ENCODE results near the gene GNB1L.
"Not testable (repeated sequence)": the region's sequence is repeated elsewhere in the genome, so short reads cannot be mapped to it uniquely, and the experiment has no call there.

Gene GNB1L

DNA sequence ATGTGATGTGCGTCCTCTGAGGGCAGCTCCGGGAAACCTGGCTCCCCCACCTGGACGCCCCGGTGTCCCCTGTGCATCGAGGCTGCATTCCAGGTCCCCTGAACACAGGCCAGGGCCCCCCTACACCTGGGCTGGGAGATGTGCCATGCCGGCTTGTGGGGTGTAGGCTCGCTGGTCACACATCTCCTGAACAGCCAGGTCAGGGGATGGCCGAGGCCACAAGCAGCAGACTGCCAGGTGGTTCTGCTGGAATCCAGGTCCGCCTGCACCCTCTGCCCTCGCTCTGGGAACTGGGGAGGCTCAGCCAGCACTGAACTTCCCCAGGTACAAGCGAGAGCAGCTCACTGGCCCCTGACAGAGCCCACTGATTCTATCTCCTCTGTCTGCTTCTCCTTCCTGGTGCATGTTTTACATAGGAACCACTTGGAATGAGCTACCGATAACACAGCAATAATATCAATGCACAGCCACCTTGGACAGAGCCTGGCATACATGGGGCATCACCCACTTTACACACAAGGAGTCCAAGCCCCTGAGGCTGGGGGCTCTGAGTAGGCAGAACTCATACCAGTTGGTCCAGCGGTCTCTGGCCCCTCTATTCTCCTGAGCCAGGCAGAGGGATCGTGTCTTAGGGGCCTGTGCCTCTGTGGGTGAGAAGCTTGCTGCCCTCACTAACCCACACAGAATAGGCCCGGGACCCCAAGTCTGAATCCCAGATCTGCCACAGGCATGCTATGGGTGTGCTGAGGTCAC is 47.3 kb downstream of the GNB1L start:
- no peak for FAIRE-seq

DNA sequence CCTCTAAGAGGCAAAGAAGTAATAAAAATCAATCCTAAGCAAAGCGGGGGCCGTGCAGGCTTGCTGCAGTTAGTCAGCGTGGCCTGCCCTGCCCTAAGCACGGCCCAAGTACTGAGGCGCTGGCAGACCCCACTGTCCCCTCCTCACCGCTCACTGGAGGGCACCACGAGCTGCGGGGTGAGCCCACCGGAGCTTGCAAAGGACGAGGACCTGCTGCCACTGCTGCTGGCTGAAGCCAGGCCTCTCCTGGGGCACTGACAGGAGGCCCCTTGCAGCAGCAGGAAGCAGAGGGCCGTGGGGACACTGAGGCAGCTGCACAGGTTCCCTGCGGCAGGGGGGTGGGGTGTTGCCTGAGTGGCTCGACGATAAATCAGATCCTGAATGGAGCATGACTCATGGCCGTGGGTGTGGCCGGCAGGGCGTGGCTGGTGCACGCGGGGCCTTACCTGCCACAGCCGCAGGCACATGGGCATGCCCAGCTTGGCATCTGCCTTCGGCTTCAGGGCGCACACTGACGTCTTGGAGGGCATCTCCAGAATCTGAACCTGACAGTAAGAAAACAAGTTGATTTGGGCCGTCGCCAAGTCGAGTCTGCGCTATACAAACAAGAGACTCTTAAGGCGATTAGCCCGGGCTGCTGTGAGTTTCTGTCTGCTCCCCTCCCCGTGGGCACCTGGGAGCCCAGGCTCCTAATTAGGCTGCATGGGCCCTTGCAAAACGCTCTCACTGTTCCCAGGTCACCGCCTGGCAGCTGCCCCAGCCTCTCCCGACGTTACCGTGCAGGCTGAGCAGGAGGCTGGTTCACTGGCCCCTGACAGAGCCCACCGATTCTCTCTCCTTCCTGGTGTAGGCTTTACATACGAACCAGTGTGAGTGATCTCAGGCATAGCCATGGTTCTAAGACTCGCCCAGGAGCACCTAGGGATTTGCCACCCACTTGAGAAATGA is 48.2 kb downstream of the GNB1L start:
- no peak for FAIRE-seq

DNA sequence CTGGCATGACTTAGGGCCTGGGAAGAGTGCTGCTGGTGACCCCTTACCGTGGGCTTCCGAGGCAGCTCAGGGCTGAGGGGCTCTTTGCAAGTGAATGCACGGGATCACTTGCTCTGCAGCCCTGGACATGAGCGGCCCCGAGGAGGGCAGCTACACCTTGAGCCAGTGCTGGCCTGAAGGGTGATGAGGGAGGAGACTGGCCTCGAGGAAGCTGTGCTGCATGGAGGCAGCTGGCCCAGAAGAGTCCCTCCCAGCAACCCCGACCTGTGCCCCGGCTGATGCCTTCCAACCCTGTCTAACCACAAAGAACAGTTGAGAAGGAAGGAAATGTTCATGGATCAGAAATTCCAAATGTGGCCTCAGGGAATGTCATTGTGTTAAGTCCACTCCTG is 48.9 kb downstream of the GNB1L start:
- FAIRE-seq = no peak

DNA sequence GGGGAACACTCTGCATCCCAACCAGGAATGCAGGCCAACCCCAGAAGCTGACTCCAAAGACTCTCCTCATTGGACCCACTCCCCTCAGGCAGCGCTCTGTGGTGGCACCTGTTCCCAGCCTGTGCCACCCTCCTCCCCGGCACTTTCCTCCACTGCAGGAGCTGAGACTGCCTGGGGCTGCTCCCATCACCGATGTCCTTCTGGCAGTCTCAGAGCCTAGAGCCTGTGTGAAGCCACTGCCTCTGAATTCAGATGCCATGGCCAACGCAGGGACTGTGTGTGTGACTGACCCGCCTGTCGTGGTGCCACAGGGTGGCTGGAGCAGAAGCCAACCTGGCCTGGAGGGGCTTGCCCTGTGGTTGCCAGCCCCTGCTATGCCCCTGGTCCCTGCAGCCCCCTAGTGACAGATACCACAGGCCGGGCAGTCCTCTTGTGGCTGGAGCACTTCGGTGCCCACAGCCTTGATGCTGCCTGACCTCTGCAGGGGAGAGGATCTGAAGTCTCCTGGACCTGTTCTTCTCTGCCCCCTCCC is 50.9 kb downstream of the GNB1L start:
- FAIRE-seq = no peak

DNA sequence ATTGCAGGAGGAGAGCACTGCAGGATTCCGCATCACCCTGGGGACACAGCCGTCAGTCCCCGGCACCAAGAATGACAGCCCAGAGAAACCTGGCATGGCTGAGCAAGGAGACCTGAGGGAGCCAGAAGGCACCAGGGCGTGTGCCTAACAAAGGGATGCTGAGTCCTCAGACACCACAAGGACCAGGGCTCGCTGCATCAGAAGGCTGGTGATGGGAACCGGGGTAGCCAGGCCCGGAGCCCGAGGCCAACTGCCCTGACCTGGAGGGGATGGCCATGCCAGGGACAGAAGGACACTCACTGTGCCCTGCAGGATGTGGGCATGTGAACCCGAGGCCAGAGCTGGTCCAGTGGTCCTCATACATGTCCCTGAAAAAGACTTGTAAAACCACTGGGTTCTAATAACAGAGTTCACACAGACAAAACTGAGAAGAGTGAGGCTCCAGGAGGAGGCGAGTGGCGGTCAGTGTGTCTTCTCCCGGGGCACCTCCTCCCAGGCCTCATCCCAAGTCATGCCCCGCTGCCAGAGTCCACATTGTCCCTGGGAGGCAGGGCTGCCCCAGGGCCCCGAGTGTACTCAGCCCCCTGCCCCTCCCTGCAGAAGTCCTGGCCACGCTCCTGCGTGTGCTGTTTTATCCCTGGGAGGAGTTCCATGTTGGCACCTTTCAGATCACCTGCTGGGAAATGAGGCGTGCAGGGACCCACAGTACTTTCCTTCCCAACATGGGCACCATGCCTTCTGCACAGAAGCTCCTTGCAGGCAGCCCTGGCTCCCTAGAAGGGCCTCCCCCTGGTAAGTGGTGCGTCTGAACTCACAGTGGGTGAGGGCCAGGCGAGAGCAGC is 51.6 kb downstream of the GNB1L start:
- no peak for FAIRE-seq

DNA sequence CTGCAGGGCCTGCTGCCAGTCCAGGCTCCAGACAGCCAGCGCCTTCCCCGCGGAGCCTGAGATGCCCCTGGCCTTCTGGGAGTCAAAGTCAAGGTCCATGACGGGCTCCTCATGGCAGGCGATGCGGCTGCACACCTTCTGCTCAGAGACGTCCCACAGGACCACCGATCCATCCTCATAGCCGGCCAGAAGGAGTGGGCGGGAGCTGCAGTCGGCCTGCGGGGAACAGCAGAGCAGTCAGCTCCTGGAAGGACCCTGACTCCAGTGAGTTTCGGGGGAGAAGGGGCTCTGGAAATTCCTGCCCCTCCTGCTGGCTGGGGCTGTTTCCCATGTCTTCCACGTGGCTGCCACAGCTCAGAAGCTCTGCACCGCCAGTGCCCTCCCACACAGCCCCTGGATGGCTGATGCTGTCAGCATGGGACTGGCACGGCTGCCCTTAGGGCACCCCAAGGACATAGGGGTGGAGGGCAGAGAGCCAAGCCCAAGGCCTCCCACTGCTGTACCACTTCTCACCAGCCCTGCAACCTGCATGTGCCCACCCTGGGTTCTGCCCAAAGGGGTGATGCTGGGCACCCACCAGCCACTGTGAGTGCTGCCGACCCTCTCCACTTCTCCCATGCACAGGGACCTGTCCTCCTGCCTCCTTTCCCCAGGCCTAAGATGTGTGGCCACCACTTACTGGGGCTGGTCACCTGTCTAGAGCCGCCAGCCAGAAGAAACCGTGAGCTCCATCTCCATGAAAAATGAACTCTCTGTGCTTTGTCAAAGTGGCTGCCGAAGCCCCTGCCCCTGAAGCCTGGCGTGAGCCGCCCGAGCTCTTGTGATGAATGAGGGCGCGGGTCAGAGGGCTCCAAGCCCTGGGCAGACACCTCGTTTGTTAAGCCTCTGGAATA is 52.4 kb downstream of the GNB1L start:
- no peak for FAIRE-seq

DNA sequence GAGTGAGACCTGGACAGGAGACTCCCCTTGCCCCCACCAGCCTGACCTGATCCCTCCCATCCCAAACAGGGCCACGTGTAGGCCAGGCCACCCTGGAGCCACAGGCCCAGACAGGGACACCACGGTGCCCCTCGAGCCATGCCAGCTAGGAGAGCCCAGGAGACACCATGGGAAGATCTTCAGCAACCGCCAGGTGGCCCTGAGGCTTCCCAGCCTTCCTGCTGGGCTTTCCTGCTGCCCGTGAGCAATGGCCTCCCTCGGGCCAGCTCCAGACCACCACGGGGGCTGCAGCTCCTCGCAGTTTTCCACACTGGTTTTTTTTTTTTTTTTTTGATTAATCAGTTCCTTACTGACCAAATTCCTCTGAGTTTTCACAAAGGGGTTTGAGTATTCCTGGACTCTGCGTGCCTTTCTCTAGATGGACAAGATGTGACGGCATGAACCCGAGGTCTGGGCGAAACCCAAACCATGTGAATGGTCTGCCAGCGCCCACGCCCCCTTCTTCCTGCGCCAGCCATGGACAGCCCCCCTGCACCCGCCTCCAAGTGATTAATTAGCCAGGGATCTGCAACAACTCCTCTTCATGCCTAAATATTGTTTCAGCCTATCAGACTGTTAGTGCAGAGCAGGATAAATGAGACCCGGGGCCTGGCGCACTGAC is 53.2 kb downstream of the GNB1L start:
- FAIRE-seq = no peak

DNA sequence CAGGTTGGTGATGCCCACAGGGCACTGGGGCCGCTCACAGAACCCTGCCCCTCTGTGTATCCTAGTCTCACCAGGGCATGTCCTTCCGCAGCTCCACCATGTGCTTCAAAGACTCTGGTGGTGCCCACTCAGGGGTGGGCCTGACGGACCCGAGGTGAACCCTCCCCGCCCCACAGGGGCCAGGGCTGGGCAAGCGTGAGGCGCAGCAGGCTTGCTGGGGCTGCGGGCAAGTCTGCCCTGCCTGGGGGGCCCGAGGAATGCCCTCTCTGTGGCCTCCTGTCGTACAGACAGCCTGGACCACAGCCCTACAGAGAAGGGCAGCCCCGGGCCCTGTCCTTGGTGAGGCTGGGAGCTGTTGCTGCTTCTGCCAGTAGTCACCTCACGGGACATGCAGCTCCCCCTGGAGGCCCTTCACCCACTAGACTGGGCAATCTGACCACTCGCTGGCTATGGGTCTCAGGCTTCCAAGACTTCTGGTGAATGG is 53.9 kb downstream of the GNB1L start:
- no peak for FAIRE-seq

DNA sequence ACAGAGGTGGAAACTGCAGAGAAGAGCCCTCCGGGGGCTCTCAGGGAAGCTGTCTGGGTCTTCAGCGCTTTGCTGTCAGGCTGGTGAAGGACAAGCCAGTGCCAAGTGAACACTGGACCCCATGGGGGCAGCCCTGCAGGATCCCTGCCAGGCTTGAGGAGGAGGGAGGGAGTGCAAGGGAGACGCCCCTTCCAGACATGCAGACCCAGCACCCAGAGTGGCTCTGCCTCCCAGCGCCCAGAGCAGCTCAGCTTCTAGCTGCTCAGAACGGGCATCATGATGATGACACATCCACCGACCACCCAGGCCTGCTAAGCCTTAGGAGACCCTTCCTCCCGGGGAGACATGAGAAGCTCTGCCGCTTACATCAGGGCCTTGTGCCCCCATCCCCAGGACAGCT is 54.4 kb downstream of the GNB1L start:
- FAIRE-seq = no peak

DNA sequence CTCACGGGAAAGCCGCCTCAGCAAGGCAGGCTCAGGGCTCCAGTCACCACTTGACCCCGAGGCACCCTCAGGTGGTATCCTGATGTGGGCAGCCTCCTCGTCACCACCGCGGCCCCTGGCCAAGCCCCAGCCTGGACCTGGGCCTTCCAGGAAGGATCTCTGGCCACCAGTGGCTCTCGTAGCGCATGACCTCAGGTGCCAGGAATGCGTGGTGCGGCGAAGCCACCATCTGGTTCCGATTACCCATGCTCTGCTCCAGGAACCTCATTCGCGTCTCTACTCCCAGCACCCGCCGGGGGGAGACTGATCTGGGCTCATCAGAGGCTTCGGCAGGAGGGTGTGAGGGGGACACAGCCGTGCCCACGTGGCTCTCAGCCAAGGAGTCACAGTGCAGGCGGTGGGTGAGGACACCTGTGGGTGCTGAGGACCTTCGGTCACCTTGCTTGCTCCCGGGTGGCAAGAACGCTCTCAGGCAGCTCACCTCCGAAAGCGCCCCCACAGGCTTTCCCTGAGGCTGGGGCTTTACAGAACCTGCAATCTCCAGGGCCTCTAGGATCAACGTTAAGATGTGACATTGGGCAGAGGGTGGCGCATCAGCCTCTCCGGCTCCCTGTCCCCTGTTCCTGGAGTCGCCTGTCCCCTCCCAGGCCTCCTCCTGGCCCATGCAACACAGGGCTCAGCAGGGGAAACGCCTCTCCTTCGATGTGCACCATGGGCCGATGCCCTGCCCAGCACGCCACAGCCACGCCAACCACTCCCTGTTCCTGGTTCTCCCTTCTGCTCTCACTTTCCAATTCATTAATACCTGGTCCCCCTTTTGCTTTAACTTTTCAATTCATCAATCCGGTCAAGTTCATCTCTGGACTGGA is 55.1 kb downstream of the GNB1L start:
- no peak for FAIRE-seq

DNA sequence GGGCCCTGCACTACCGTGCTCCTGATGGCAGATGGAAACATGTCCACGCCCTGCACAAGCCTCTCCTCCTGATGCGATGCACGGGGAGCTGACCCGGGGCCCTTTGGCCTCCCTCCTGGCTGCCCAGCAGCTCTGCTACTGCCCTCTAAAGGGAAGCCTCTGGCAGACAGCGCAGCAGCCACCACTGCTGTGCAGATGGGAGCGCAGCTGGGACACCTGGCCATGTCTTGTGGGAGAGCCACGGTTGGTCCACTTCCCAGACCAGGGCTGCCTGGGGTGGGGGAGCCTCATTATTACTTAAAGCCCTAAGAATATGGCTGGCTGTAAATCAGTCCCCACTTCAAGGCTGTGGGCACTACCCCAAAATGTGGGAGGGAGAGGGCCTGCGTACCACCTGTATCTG is 55.8 kb downstream of the GNB1L start:
- no peak for FAIRE-seq

DNA sequence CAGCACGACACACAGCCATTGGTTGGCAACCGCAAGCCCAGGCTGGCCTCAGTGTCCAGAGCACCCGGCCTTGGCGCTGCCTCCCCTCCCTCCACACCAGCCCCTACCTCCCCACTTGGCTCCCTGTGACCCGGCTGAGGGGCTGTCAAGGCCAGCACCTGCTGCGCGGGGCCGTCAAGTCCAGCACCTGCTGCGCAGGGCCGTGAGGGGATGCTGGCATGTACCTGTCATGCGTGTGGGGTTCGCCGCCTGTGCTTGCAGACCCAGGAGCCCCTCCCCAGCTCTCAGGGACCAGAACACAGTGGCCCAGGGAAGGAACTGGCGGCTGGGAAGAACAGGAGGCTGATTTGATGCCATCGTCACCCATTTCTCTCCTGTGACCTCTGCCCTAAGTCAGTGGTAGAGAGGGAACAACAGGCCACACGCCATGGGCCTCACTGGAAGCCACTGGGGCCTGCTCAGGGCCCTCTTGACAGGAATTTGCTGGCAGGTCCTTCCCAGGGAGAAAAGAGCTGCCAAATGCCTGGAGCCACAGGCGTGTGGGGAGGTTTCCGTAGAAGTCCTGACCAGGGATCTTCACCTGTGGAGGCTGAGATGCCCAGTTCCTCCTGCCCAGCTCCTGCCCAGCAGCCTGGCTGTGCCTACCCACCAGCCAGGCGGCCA is 56.5 kb downstream of the GNB1L start:
- no peak for FAIRE-seq

DNA sequence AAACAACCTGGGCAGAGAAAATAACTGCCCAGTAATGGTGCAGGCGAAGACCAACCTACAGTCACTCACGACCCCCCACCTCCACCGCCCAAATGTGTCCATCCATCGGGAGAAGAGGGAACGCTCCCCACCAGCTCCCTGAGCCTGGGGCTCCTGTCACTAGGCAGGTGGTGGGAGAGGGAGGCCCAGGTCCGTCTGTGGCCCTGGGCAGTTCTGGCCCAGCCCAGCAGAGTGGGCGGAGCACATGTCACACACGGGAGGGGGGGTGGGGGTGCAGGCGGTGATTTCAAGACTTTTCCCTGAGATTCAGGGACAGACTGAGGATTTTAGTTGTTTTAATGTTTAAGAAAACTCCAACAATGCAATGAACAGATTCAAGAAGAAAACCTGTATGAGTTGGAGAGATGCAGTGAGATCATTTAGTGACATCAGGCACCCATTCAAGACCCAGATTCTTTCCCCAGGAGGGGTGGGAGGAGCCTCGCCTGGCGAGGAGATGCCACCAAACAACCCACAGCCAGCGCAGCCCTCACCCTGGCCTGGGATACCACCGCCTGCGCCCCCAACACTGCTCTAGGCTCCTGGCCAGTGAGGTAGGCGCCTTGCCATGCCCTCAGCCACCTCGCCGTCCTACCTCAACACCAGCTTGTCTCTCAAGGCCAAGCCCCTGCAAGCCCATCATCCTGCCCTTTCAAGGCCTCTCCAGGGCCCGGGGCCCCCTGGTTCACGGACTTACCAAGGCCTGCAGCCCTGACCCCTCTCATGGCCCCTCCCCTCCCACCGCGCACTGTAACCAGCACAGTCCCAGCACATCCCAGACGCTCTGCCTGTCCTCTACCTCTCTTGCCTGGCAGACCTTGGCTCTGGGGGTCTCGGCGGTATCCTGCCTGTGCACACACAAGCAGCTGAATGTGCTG is 57.3 kb downstream of the GNB1L start:
- FAIRE-seq = no peak

DNA sequence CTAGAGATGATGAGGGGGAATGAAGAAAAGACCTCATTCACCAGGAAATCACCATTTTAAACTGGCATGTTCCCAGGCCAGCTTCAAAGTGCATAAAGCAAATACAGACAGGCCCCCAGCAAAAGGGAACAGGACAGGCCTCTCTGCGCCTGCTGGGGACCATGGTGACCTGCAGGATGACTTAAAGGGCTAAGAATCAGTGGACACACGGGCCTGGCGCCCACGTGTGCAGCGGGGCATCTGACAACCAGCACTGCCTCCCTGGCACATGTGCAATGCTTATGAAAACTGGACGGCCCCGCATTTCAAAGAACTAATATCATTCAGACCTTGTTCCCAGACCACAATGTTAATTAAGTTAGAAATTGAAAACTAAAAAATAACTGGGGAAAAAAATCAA is 58.5 kb downstream of the GNB1L start:
- FAIRE-seq = no peak

DNA sequence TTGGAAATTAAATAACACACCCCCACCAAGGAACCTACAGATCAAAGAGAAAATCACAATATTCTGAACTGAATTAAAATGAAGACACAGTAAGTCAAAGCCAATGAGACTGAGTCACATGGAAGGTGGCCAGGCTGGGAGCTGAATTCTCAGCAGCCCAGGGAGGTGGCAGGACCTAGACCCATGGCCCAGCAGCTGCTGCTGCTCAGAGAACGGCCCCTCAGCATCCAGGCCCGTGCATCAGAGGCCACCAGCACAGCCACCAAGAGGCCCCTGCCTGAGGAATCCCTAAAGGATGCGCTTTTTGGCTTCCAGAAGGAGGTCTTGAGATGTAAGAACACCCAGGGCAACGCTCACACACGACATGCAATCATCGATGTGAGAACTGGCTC is 59.1 kb downstream of the GNB1L start:
- FAIRE-seq = no peak

DNA sequence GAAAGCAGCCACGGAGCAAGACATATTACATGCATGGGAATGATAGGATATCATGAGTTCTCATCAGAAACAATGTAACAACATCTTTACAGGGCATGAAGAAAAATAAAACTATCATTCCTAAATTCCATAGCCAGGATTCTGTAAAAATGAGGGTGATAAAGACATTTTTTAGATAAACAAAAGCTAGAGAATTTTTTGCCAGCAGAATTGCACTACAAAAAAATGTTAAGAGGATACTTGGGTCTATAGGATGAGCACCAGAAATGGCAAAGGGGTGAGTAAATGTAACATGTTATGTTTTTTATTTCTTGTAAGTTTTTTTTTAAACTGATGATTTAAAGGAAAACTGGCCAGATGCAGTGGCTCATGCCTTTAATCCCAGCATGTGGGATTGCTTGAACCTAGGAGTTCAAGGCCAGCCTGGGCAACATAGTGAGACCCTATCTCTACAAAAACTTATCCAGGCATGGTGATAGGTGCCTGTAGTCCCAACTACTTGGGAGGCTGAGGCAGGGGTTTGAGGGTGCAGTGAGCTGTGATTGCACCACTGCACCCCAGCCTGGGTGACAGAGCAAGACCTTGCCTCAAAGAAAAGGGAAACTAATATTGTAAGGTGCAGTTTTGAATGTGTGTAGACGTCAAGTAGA is 60.9 kb downstream of the GNB1L start:
- no peak for FAIRE-seq

DNA sequence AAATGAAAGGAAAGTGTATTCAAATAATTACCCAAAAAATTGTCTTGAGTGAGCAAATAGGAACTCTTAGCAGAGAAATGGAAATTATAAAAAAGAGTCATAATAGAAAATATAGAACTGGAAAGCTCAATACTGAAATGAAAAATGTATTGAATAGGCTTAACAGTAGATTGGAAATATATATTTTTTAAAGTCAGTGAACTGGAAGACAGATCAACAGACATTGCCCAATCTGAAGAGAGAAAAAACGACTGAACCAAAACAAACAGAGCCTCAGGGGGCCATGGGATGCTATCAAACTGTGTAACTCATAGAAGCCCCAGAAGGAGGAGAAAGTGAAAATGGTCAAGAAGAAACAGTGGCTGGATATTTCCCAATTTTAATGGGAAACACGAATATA is 61.5 kb downstream of the GNB1L start:
- FAIRE-seq = no peak

DNA sequence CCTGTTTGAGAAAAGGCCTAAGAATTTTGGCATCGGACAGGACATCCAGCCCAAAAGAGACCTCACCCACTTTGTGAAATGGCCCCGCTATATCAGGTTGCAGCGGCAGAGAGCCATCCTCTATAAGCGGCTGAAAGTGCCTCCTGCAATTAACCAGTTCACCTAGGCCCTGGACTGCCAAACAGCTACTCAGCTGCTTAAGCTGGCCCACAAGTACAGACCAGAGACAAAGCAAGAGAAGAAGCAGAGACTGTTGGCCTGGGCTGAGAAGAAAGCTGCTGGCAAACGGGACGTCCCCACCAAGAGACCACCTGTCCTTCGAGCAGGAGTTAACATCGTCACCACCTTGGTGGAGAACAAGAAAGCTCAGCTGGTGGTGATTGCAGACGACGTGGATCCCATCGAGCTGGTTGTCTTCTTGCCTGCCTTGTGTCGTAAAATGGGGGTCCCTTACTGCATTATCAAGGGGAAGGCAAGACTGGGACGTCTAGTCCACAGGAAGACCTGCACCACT is 62.2 kb downstream of the GNB1L start:
- FAIRE-seq = not testable (repeated sequence)

Measured in islet of Langerhans (tissue), 1 donor.